Stimulated activated CD4-positive, alpha-beta T cell treated with anti-CD3 and anti-CD28 coated beads, Interleukin-4, amount 100 ng/mL, for 24 hours (primary cell): ENCODE measurements around the gene OXCT1.

Source experiments
- DNase-seq: peaks from one replicate; pipeline ENCODE4 v3.0.0-alpha.2; 2020

Gene OXCT1

GRCh38 chr5:41869724-41870626 is at the start of gene OXCT1:
Gene OXCT1 (minus strand): TSS chr5:41870425. CDS start chr5:41870358, 67 bp downstream.
- peak; percentile 94 for DNase-seq

- DNase-seq, result no peak
Observed at GRCh38 chr5:41918105-41918504, 47.9 kb upstream of the OXCT1 start.

DNA sequence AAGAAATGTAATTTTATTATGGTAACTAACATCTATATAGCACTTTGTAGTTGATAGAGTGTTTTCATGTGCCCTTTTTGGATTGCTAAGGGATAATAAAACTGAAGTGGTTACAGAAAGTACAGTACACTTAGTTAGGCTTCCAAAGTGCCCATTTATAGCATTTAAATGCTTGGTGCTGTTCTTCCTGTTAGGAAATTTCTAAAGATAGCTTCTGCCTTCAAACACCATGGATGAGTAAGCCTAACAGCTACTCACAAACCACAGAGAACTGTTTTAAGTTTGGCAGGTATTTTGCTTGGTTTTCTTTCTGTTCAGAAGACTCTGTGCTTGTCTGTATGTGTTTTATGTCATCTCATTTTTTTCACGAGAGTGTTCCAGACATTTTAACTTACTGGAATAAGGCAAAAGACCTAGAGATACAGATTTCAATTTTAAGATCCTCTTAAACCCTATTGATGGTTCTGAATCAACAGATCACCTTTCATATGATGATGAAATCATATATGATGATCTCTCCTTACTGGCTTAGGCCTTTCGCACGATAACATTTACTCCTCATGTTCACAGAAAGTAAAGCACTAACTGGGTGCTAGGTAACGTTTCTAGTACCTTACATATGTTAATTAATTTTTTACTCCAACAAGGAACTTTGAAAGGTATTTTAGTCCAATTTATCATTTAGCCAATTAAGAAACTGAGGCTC is 38.3 kb upstream of the OXCT1 start:
- no peak for DNase-seq

DNA sequence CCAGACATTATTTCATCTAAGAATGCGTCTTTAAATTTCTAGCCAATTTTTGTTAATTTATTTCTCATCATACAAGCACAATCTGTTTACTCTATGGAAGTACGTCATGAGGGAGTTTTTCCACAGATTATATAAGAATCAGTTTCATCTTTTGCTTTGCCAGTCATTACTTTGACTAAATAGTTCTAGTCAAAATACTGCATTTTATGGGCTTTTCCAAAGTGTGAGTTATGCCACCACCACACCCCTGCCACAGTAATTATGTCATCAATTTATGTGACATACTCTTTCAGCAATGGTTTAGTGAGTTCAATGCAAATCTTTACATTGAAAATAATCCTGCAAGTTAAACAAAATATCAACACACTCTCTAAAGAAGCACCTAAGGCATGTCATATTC is 35.9 kb upstream of the OXCT1 start:
- no peak for DNase-seq

DNA sequence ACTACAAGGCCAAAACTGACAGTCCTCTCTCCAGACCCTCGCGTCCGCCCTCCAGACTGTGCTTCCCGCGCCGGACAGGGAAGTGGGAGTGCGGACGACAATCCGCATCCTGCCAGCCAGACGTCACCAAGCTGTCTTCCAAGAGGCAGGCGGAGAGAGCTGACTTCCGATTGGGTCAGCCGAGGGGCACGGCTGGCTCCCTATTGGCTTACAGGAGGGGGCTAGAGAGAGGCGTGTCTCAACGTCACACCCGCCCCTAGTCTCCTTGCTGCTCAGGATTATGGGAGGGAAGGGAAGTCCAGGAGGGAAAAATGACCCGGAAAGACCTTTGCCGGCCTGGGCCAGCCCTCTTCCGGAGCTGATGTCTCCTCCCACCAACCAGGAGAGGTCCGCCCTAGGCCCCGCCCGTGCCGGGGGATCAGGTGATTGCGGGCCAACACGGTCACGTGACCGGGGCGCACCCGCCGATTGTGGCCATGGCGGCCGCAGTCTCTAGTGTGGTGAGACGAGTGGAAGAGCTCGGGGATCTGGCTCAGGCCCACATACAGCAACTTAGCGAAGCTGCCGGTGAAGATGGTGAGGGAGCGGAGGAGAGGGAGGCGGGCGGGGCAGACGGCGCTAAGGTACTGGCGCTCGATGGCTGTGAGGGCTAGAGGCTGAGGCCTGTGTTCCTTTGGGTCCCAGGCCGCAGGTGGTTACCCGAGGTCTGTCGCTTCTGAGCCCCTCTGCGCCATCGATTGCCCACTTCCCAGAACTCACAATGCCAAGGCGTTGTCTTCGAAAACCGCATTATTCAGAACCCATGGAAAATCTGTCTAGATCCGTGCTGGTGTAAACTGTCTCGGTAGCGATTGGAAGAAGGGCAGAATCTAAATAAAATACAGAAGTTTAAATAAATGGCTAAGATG is 33.9 kb upstream of the OXCT1 start, which contains the start of gene RIMOC1:
TSS of gene RIMOC1 (plus strand) at position 453 of the 908 bp plus-strand sequence. CDS start at position 477, 24 bp downstream.
- DNase-seq, result peak; percentile 99

DNA sequence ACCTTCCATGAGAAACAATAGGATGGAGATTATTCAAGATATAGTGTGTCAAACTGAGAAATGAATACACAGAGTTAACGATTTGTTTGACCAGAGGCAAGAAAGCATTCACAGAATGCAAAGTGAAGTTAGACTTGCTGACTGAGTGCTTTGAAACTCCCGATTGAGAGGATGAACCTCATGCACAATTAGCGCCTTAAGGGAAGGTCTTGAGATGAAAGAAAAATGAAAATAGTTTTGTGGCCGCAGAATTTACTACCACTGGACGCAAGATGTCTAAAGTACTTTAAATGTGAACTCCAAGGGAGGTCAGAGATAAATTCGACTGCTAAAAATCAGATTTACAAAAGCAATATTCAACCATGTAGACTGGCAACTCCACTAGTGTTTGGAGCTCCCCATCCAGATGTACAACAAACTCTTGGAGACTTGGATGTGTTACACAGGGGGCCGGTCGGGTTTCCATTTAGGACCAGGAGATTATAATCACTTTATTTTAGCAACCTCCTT is 33.2 kb upstream of the OXCT1 start:
- DNase-seq, result no peak

GRCh38 chr5:41896230-41896629 is 26.0 kb upstream of the OXCT1 start:
- DNase-seq, result no peak

DNA sequence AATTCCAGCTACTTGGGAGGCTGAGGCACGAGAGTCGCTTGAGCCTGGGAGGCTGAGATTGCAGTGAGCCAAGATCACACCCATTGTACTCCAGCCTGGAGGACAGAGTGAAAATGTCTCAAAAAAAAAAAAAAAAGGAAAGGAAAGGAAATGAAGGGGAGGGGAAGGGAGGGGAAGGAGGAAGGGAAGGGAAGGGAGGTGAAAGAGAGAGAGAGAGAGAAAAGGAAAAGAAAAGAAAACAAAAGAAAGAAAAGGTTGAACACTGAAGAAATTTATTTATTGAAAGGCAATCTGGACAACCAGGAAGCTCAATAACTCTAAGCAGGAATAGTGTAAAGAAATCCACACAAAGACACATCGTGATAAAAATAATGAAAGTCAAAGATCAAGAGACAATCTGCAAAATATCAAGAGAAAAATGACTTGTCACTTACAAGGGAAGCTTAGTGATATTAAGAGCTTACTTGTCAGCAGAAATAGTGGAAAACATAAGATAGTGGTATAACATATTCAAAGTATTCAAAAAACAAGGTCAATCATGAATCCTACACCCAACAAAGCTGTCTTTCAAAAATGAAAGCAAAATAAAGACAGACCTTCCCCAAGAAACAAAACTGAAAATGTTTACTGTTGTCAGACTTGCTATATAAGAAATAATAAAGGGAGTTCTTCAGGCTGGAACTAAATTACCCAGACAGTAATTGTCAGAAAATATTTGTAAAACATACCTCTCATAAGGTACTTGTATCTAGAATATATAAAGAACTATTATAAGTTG is 23.0 kb upstream of the OXCT1 start:
- DNase-seq, result no peak

DNA sequence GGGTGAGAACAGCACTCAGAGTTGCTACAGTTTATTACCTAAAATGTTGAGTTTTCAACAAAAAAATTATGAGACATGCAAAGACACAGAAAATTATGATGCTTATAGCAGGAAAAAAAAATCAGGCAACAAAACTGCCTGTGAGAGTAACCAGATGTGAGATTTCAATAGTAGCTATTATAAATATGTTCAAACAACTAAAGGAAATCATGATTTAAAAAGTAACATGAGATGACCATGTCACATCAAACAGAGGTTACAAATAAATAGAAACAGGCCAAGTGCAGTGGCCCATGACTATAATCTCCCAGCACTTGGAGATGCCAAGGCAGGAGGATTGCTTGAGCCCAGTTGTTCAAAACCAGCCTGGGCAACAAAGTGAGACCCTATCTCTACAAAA is 21.8 kb upstream of the OXCT1 start:
- no peak for DNase-seq

DNA sequence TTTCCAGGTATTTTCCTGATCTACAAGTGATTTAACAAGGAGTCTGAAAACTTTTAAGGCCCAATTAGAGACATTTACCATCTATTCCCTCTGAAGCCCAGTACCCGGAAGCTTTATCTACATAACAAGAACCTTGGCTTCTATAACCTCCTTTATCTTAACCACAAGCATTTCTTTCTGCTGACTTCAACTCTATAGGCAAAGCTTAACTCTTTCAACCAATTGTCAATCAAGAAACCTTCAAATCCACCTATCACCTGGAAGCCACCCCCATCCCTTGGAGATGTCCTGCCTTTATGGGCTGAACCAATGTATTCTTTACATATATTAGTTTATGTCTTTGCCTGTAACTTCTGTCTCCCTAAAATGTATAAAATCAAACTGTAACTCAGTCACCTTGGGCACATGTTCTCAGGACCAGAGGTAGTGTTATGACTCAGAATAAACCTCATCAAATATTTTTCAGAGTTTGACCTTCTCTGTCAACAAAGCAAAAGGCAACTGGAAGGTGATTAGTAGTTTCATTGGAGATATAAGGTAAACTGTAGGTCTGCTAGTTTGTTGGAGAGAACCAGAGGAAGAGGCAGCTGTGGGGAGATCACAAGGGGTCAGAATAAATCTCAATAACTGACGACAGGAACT is 21.0 kb upstream of the OXCT1 start:
- no peak for DNase-seq

GRCh38 chr5:41885286-41885685 is 15.1 kb upstream of the OXCT1 start:
- no peak for DNase-seq

- no peak for DNase-seq
Observed at GRCh38 chr5:41883936-41884335, 13.7 kb upstream of the OXCT1 start.

DNA sequence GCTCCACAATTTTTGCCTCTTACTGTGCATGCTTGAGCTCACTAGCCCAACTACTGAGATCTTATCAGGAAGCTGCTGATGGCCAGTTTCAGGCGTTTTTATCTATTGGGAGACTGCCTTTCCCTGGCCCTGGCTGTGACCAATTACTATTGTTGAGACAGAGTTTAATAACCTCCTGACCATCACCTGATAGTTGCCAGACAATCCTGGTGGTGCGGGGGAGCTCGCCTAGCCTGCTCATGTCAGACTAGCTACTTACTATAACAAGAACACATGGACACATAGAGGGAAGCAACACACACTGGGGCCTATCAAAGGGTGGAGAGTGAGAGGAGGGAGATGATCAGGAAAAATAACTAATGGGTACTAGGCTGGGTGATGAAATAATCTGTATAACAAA is 13.0 kb upstream of the OXCT1 start:
- no peak for DNase-seq

DNA sequence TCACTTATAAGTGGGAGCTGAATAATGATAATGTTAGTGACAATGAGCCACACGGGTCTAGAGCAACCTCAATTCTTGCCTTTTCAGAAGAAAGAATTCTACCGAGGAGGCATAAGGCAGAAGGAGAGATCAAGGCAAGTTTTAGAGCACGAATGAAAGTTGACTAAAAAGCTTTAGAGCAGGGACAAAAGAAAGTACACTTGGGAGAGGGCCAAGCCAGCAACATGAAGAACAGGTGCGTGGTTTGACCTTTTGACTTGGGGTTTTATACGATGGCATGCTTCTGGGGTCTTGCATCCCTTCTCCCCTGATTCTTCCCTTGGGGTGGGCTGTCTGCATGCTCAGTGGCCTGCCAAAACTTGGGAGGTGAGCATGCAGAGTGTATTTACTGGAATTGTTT is 12.5 kb upstream of the OXCT1 start:
- no peak for DNase-seq

DNA sequence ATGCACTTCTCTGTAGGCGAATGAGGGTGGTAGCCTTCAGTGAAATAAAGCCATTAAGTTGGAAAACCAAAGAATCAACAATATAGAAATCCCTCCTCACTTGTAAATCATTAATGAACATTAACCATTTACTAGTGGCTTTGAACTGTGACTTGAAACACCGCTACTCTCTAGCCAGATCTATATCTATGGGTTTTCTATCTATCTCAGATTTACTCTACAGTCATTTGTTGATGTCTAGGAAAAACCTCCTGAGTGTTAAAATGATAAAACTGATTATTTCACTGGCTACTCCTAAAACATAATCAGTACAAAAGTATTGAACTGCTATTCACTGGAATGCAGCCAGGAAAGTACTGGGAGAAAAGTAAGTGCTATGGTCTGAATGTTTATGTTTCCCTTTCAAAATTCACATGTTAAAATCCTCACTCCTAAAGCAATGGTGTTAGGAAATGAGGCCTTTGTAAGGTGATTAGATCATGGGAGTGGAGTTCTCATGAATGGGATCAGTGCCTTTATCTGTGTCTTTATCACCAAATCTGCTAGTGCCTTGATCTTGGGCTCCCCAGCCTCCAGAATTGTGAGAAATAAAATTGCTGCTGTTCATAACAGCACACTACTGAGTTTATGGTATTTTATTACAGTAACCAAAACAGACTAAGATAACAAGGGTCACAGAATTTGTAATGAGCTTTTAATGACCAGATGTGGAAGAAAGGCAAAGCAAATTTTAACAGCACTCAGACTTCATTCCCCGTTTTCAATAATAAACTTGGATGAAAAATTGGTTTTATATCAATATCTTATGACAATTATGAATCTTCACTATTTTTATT is 8.6 kb upstream of the OXCT1 start:
- no peak for DNase-seq

DNA sequence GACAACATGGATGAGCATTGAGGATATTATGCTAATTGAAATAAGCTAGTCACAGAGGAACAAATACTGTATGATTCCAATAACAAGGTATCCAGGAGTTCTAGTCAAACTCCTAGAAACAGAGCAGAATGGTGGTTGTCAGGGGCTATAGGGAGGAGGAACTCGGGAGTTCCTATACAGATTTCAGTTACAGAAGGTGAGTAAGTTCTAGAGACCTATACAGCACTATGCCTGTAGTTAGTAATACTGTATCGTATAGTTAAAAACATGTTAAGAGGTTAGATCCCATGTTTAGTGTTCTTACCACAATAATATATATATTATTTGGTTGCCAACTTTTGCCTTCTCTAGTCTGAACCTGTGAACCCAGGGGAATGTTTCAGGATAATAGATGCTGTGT is 7.9 kb upstream of the OXCT1 start:
- DNase-seq, result no peak

DNA sequence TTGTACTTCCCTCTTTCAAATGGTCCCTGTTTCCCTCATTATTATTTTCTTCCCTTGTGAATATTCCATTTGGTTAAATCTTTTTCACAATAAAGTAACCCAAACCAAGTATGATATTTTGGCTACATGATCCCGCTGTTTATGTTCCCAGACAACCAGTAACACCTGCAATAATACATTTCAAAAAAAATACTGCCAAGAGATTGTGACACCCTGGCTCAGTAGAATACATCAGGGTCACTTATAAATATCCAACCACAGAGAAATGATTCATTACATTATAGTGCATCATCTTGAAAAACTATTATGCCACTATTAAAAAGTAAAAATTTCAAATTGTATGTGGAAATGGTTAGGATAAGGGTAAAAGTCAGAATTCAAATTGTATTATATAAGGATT is 7.2 kb upstream of the OXCT1 start:
- DNase-seq, result no peak

DNA sequence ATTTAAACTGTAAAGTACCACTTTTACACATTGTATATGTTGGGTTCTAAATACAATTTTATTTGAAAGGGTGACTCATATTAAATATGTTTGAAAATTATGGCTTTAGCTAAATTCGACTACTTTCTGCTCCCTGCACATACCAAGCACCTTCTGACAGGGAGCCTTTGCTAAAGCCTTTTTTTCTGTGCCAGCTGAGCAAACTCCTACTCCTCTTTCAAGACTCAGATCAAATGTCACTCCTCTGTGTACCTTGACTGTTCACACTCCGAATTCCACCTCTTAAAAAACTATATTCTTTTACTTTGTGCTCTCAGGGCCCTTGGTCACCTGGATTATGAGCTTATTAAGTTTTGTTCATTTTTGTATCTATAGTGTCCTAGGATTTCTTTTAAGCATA is 6.5 kb upstream of the OXCT1 start:
- DNase-seq, result no peak

GRCh38 chr5:41875121-41875520 is 4.9 kb upstream of the OXCT1 start:
- no peak for DNase-seq

GRCh38 chr5:41874512-41875060 is 4.4 kb upstream of the OXCT1 start:
- no peak for DNase-seq
